Stimulated activated memory B cell treated with anti-CD40 and anti-IgM and Interleukin-4, amounts not matched to agents 10 μg/mL and 1 μg/mL and 100 μg/mL, for 72 hours (primary cell): Measurements from ENCODE around the gene HDAC4.

Experiments
- ATAC-seq: fragments of 150-1000 bp; cut with Tn5 transposase; 2 replicates; pipeline ENCODE4 v1.10.0; 2021
- H3K27ac Mint-ChIP-seq: one replicate; pipeline ENCODE4 v1.8.0; 2022; ENCODE audit warnings: mild to moderate bottlenecking, mixed read lengths
- H3K27me3 Mint-ChIP-seq: one replicate; pipeline ENCODE4 v1.8.0; 2022; ENCODE audit warnings: mixed read lengths
- H3K36me3 Mint-ChIP-seq: one replicate; pipeline ENCODE4 v1.8.0; 2022; ENCODE audit warnings: mixed read lengths
- H3K4me1 Mint-ChIP-seq: one replicate; pipeline ENCODE4 v1.8.0; 2022; ENCODE audit warnings: mixed read lengths
- H3K4me3 Mint-ChIP-seq: one replicate; pipeline ENCODE4 v1.8.0; 2022; ENCODE audit warnings: mild to moderate bottlenecking, moderate library complexity, mixed read lengths
- H3K9me3 Mint-ChIP-seq: one replicate; pipeline ENCODE4 v1.8.0; 2022; ENCODE audit warnings: mixed read lengths

The HDAC4 gene

GRCh38 chr2:239066597-239066996 is 334.2 kb downstream of the HDAC4 start:
- no peak overlapping the region for H3K4me3 Mint-ChIP-seq
- no peak for ATAC-seq
- peaks cover 7% of the 10 kb centered on the region for H3K4me1 Mint-ChIP-seq
- H3K36me3 Mint-ChIP-seq = peaks cover 24% of the 10 kb centered on the region
- no peaks in the 10 kb centered on the region for H3K9me3 Mint-ChIP-seq
- H3K27me3 Mint-ChIP-seq = no peaks in the 10 kb centered on the region
- H3K27ac Mint-ChIP-seq = no peak overlapping the region

- Mint-ChIP-seq H3K9me3 (no peaks in the 10 kb centered on the region), H3K36me3 (peaks cover 28% of the 10 kb centered on the region)
Observed at GRCh38 chr2:239065962-239066361, 334.9 kb downstream of the HDAC4 start.

GRCh38 chr2:239065537-239065936 is 335.3 kb downstream of the HDAC4 start:
- H3K27ac Mint-ChIP-seq = no peak overlapping the region
- no peak for ATAC-seq
- no peaks in the 10 kb centered on the region for H3K27me3 Mint-ChIP-seq
- H3K4me1 Mint-ChIP-seq = peaks cover 7% of the 10 kb centered on the region
- no peak overlapping the region for H3K4me3 Mint-ChIP-seq
- peaks cover 32% of the 10 kb centered on the region for H3K36me3 Mint-ChIP-seq
- no peaks in the 10 kb centered on the region for H3K9me3 Mint-ChIP-seq

More at GRCh38 chr2:239065962-239066361, 334.9 kb downstream of the HDAC4 start:
- no peak overlapping the region for H3K27ac Mint-ChIP-seq
- H3K27me3 Mint-ChIP-seq = no peaks in the 10 kb centered on the region
- peaks cover 7% of the 10 kb centered on the region for H3K4me1 Mint-ChIP-seq
- H3K4me3 Mint-ChIP-seq = no peak overlapping the region
- ATAC-seq = no peak

- Mint-ChIP-seq H3K36me3 (peaks cover 38% of the 10 kb centered on the region), H3K27me3 (no peaks in the 10 kb centered on the region), H3K4me1 (peaks cover 3% of the 10 kb centered on the region), H3K27ac (no peak overlapping the region), H3K4me3 (no peak overlapping the region), H3K9me3 (no peaks in the 10 kb centered on the region)
- no peak for ATAC-seq
Observed at GRCh38 chr2:239064891-239065290, 335.9 kb downstream of the HDAC4 start.

GRCh38 chr2:239064253-239064652 is 336.6 kb downstream of the HDAC4 start:
- no peaks in the 10 kb centered on the region for H3K27me3 Mint-ChIP-seq
- no peak for ATAC-seq
- no peak overlapping the region for H3K4me3 Mint-ChIP-seq
- H3K27ac Mint-ChIP-seq = no peak overlapping the region
- H3K9me3 Mint-ChIP-seq = no peaks in the 10 kb centered on the region
- peaks cover 38% of the 10 kb centered on the region for H3K36me3 Mint-ChIP-seq
- H3K4me1 Mint-ChIP-seq = no peaks in the 10 kb centered on the region

GRCh38 chr2:239062743-239063142 is 338.1 kb downstream of the HDAC4 start:
- no peaks in the 10 kb centered on the region for H3K4me1 Mint-ChIP-seq
- H3K4me3 Mint-ChIP-seq = no peak overlapping the region
- no peaks in the 10 kb centered on the region for H3K9me3 Mint-ChIP-seq
- H3K27ac Mint-ChIP-seq = no peak overlapping the region
- no peaks in the 10 kb centered on the region for H3K27me3 Mint-ChIP-seq
- ATAC-seq = no peak
- H3K36me3 Mint-ChIP-seq = peaks cover 38% of the 10 kb centered on the region

GRCh38 chr2:239061824-239062570 is 338.8 kb downstream of the HDAC4 start:
- Mint-ChIP-seq H3K27me3 (no peaks in the 10 kb centered on the region), H3K4me1 (no peaks in the 10 kb centered on the region), H3K4me3 (no peak overlapping the region), H3K9me3 (no peaks in the 10 kb centered on the region), H3K27ac (no peak overlapping the region), H3K36me3 (peaks cover 38% of the 10 kb centered on the region)
- ATAC-seq = no peak

GRCh38 chr2:239061121-239061666 is 339.6 kb downstream of the HDAC4 start:
- Mint-ChIP-seq H3K9me3 (no peaks in the 10 kb centered on the region), H3K36me3 (peaks cover 31% of the 10 kb centered on the region), H3K4me1 (no peaks in the 10 kb centered on the region), H3K4me3 (no peak overlapping the region), H3K27me3 (no peaks in the 10 kb centered on the region), H3K27ac (no peak overlapping the region)
- no peak for ATAC-seq

- no peaks in the 10 kb centered on the region for H3K9me3 Mint-ChIP-seq
- H3K27me3 Mint-ChIP-seq = no peaks in the 10 kb centered on the region
- H3K4me3 Mint-ChIP-seq = no peak overlapping the region
- H3K36me3 Mint-ChIP-seq = peaks cover 28% of the 10 kb centered on the region
- H3K4me1 Mint-ChIP-seq = no peaks in the 10 kb centered on the region
- H3K27ac Mint-ChIP-seq = no peak overlapping the region
- no peak for ATAC-seq
Observed at GRCh38 chr2:239060676-239061075, 340.1 kb downstream of the HDAC4 start.

- H3K27ac Mint-ChIP-seq = no peak overlapping the region
- peaks cover 28% of the 10 kb centered on the region for H3K36me3 Mint-ChIP-seq
- ATAC-seq = no peak
- H3K9me3 Mint-ChIP-seq = no peaks in the 10 kb centered on the region
- H3K4me1 Mint-ChIP-seq = no peaks in the 10 kb centered on the region
- no peak overlapping the region for H3K4me3 Mint-ChIP-seq
- no peaks in the 10 kb centered on the region for H3K27me3 Mint-ChIP-seq
Observed at GRCh38 chr2:239059854-239060253, 341.0 kb downstream of the HDAC4 start.

- no peak overlapping the region for H3K27ac Mint-ChIP-seq
- no peak for ATAC-seq
- H3K4me3 Mint-ChIP-seq = no peak overlapping the region
- peaks cover 28% of the 10 kb centered on the region for H3K36me3 Mint-ChIP-seq
- no peaks in the 10 kb centered on the region for H3K9me3 Mint-ChIP-seq
- H3K27me3 Mint-ChIP-seq = no peaks in the 10 kb centered on the region
- no peaks in the 10 kb centered on the region for H3K4me1 Mint-ChIP-seq
Observed at GRCh38 chr2:239058766-239059165, 342.1 kb downstream of the HDAC4 start.

- Mint-ChIP-seq H3K36me3 (peaks cover 37% of the 10 kb centered on the region), H3K27me3 (no peaks in the 10 kb centered on the region), H3K27ac (no peak overlapping the region), H3K4me3 (no peak overlapping the region), H3K9me3 (no peaks in the 10 kb centered on the region), H3K4me1 (no peaks in the 10 kb centered on the region)
- no peak for ATAC-seq
Observed at GRCh38 chr2:239057533-239057932, 343.3 kb downstream of the HDAC4 start.

GRCh38 chr2:239056611-239057010 is 344.2 kb downstream of the HDAC4 start:
- no peak for ATAC-seq
- Mint-ChIP-seq H3K9me3 (no peaks in the 10 kb centered on the region), H3K27me3 (no peaks in the 10 kb centered on the region), H3K36me3 (peaks cover 39% of the 10 kb centered on the region), H3K4me1 (no peaks in the 10 kb centered on the region), H3K4me3 (no peak overlapping the region), H3K27ac (no peak overlapping the region)

- no peak overlapping the region for H3K27ac Mint-ChIP-seq
- H3K36me3 Mint-ChIP-seq = peaks cover 37% of the 10 kb centered on the region
- H3K27me3 Mint-ChIP-seq = no peaks in the 10 kb centered on the region
- H3K4me3 Mint-ChIP-seq = no peak overlapping the region
- H3K4me1 Mint-ChIP-seq = no peaks in the 10 kb centered on the region
- H3K9me3 Mint-ChIP-seq = no peaks in the 10 kb centered on the region
- ATAC-seq = no peak
Observed at GRCh38 chr2:239055756-239056493, 344.9 kb downstream of the HDAC4 start.

- Mint-ChIP-seq H3K4me3 (no peak overlapping the region), H3K36me3 (peaks cover 32% of the 10 kb centered on the region), H3K27ac (no peak overlapping the region), H3K9me3 (no peaks in the 10 kb centered on the region), H3K27me3 (no peaks in the 10 kb centered on the region), H3K4me1 (no peaks in the 10 kb centered on the region)
- ATAC-seq = no peak
Observed at GRCh38 chr2:239054921-239055320, 345.9 kb downstream of the HDAC4 start.
